C4-2B (cell line): ENCODE results near the gene SPATA6.
"Not testable (repeated sequence)": the region's sequence is repeated elsewhere in the genome, so short reads cannot be mapped to it uniquely, and the experiment has no call there.

Experiments
- CTCF ChIP-seq: fragments of 450-650 bp; conservative IDR thresholded peaks from 2 replicates; pipeline ENCODE4 v1.5.1; 2017; ENCODE audit warnings: mild to moderate bottlenecking
- ZFX ChIP-seq: fragments of 450-650 bp; IDR thresholded peaks from 2 replicates; pipeline ENCODE4 v1.6.1; 2017

DNA sequence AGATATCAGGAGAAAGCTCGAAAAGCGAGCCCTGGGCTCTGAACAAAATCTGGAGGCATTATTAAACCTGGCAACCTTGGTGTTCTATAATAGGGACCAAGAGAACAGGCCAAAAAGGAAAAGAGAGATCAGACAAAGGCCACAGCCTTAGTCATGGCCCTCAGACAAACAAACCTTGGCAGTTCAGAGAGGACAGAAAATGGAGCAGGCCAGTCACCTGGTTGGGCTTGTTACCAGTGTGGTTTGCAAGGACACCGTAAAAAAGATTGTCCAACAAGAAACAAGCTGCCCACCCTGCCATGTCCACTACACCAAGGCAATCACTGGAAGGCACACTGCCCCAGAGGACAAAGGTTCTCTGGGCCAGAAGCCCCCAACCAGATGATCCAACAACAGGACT lies 31.2 kb downstream of the SPATA6 start:
- not testable (repeated sequence) for TF ChIP-seq CTCF, ZFX
